HEK293T (cell line): ENCODE measurements around the gene ZNF764.

Experiments
- BHLHE40 ChIP-seq: fragments of 450-650 bp; IDR thresholded peaks from 2 replicates; pipeline ENCODE4 v1.6.1; 2016; ENCODE audit warnings: mild to moderate bottlenecking, moderate library complexity, borderline replicate concordance
- FOXA1 ChIP-seq: fragments of 450-650 bp; IDR thresholded peaks from 2 replicates; pipeline ENCODE4 v1.6.1; 2016; ENCODE audit warnings: mild to moderate bottlenecking
- FOXK2 ChIP-seq: fragments of 450-650 bp; IDR thresholded peaks from 2 replicates; pipeline ENCODE4 v1.6.1; 2016; ENCODE audit warnings: mild to moderate bottlenecking
- NFRKB ChIP-seq: fragments of 450-650 bp; IDR thresholded peaks from 2 replicates; pipeline ENCODE4 v1.6.1; 2016; ENCODE audit warnings: mild to moderate bottlenecking, moderate library complexity
- SP1 ChIP-seq: fragments of 450-650 bp; IDR thresholded peaks from 2 replicates; pipeline ENCODE4 v1.6.1; 2017
- TF ChIP-seq, protein P1 (sequence below): fragments of 450-650 bp; IDR thresholded peaks from 2 replicates; pipeline ENCODE4 v1.6.1; 2016

DNA sequence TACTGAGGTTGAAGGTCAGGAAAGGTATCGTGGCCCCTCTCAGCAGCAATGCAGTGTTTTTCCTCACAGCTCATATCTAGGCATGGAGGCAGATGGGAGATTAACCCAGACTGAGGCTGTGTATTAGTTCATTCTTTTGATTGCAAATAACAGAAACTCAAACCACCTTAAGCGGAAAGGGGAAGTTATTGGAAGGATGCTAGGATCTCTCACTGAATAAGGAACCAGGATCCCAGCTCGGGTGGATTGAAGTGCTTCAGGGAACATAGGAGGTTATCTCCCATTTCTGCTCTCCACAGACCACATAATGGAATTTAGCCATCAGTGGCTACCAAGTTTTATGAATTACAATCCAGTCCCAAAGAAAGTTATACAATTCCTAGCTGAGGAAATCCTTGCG is 43.8 kb upstream of the ZNF764 start:
- no peak for TF ChIP-seq FOXK2
- no peak for TF ChIP-seq FOXA1
- TF ChIP-seq SP1, result no peak
- TF ChIP-seq, protein P1, sequence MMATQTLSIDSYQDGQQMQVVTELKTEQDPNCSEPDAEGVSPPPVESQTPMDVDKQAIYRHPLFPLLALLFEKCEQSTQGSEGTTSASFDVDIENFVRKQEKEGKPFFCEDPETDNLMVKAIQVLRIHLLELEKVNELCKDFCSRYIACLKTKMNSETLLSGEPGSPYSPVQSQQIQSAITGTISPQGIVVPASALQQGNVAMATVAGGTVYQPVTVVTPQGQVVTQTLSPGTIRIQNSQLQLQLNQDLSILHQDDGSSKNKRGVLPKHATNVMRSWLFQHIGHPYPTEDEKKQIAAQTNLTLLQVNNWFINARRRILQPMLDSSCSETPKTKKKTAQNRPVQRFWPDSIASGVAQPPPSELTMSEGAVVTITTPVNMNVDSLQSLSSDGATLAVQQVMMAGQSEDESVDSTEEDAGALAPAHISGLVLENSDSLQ, result no peak
- TF ChIP-seq NFRKB, result no peak
- TF ChIP-seq BHLHE40, result no peak
